Right atrium auricular region (tissue), 2 donors: Measurements from ENCODE around the gene KCNH1. TPM values are rescaled to one million over a fixed set of nuclear protein-coding genes. Genes with fewer than 3 reads are reported as not detected.

Experiments
- DNase-seq: peaks from one replicate; pipeline ENCODE4 v3.0.0-alpha.2; 2019; ENCODE audit warnings: low spot score
- H3K27ac ChIP-seq, 2 donors: fragments of 200-600 bp; sonication (generic); 1 replicate in 1 of 2; 2 replicates in 1 of 2; pipeline ENCODE4 v1.5.1; 2016 to 2019
- H3K27me3 ChIP-seq, 2 donors: fragments of 200-600 bp; sonication (generic); one replicate each; pipeline versions ENCODE4 v1.5.1 to v1.6.0; 2017 to 2019
- H3K36me3 ChIP-seq: fragments of 200-600 bp; sonication (generic); one replicate; pipeline ENCODE4 v1.5.1; 2016
- H3K4me1 ChIP-seq, 2 donors: fragments of 200-600 bp; sonication (generic); one replicate each; pipeline versions ENCODE4 v1.5.1 to v1.6.0; 2017 to 2019
- H3K4me3 ChIP-seq, 2 donors: fragments of 200-600 bp; sonication (generic); 1 replicate in 1 of 2; 2 replicates in 1 of 2; pipeline ENCODE4 v1.5.1; 2017 to 2019; ENCODE audit warnings: mild to moderate bottlenecking in 1 of 2, moderate library complexity in 1 of 2
- H3K9me3 ChIP-seq, 2 donors: fragments of 200-600 bp; sonication (generic); one replicate each; pipeline ENCODE4 v1.5.1; 2019
- CTCF ChIP-seq, 2 donors: fragments of 200-600 bp; sonication (generic); IDR thresholded peaks; one replicate each; pipeline ENCODE4 v1.5.1; 2019; ENCODE audit warnings: antibody characterized with exemption in 2 of 2
- total RNA-seq, 2 donors: library from RNA; depleted of rRNA; stranded (reverse); fragments of >200 nt; gene quantifications; one replicate each; pipeline ENCODE4 v1.1.0, GENCODE V29; 2016

The KCNH1 gene
- total RNA-seq, 2 donors from 2014 or later: not detected

GRCh38 chr1:210702506-210702905 lies 431.4 kb downstream of the KCNH1 start:
- no peak for TF ChIP-seq CTCF (IDR thresholded peaks at IDR 0.05)
- Histone ChIP-seq H3K27ac (no peak overlapping the region), H3K36me3 (no peaks in the 10 kb centered on the region), H3K4me1 (no peaks in the 10 kb centered on the region), H3K9me3 (no peaks in the 10 kb centered on the region), H3K4me3 (no peak overlapping the region), H3K27me3 (no peaks in the 10 kb centered on the region)
- no peak for DNase-seq

GRCh38 chr1:210700511-210700910 lies 433.4 kb downstream of the KCNH1 start:
- H3K4me3 ChIP-seq: no peak overlapping the region
- DNase-seq: no peak
- TF ChIP-seq CTCF (IDR thresholded peaks at IDR 0.05): no peak

GRCh38 chr1:210700083-210700482 lies 433.9 kb downstream of the KCNH1 start:
- TF ChIP-seq CTCF (IDR thresholded peaks at IDR 0.05): no peak
- no peak for DNase-seq
- Histone ChIP-seq H3K36me3 (no peaks in the 10 kb centered on the region), H3K4me1 (no peaks in the 10 kb centered on the region), H3K27me3 (no peaks in the 10 kb centered on the region), H3K4me3 (no peak overlapping the region), H3K27ac (no peak overlapping the region), H3K9me3 (no peaks in the 10 kb centered on the region)

More at GRCh38 chr1:210700511-210700910, 433.4 kb downstream of the KCNH1 start:
- no peaks in the 10 kb centered on the region for H3K4me1 ChIP-seq
- no peak overlapping the region for H3K27ac ChIP-seq
- no peaks in the 10 kb centered on the region for H3K36me3 ChIP-seq
- no peaks in the 10 kb centered on the region for H3K27me3 ChIP-seq
- H3K9me3 ChIP-seq: no peaks in the 10 kb centered on the region

- no peak for TF ChIP-seq CTCF (IDR thresholded peaks at IDR 0.05)
- H3K27me3 ChIP-seq: no peaks in the 10 kb centered on the region
- H3K36me3 ChIP-seq: no peaks in the 10 kb centered on the region
- no peak for DNase-seq
- H3K4me1 ChIP-seq: no peaks in the 10 kb centered on the region
- H3K4me3 ChIP-seq: no peak overlapping the region
- no peak overlapping the region for H3K27ac ChIP-seq
- no peaks in the 10 kb centered on the region for H3K9me3 ChIP-seq
Observed at GRCh38 chr1:210698661-210699060, 435.3 kb downstream of the KCNH1 start.

GRCh38 chr1:210697185-210697584 lies 436.8 kb downstream of the KCNH1 start:
- Histone ChIP-seq H3K36me3 (no peaks in the 10 kb centered on the region), H3K27me3 (no peaks in the 10 kb centered on the region), H3K4me1 (no peaks in the 10 kb centered on the region), H3K27ac (no peak overlapping the region), H3K9me3 (no peaks in the 10 kb centered on the region), H3K4me3 (no peak overlapping the region)
- no peak for DNase-seq
- no peak for TF ChIP-seq CTCF (IDR thresholded peaks at IDR 0.05)

- H3K4me3 ChIP-seq: no peak overlapping the region
- no peaks in the 10 kb centered on the region for H3K36me3 ChIP-seq
- H3K27ac ChIP-seq: no peak overlapping the region
- no peaks in the 10 kb centered on the region for H3K4me1 ChIP-seq
- H3K27me3 ChIP-seq: no peaks in the 10 kb centered on the region
- no peaks in the 10 kb centered on the region for H3K9me3 ChIP-seq
- no peak for TF ChIP-seq CTCF (IDR thresholded peaks at IDR 0.05)
- no peak for DNase-seq
Observed at GRCh38 chr1:210696709-210697108, 437.2 kb downstream of the KCNH1 start.
